BJ (cell line): ENCODE results near the gene ACOXL. TPM values are rescaled to one million over a fixed set of nuclear protein-coding genes. Genes with fewer than 3 reads are reported as not detected.

Experiments
- CTCF ChIA-PET: fragments of 350-600 bp; formaldehyde crosslinking; extraction: SDS; loops from one replicate; lab custom pipeline; 2021; ENCODE audit warnings: antibody characterized with exemption, inconsistent platforms; lab: Yijun Ruan, JAX
- POLR2A ChIA-PET: fragments of 300-600 bp; sonication (Branson Sonifier 250); formaldehyde crosslinking; extraction: SDS; loops from one replicate; lab custom pipeline; 2021; ENCODE audit warnings: antibody characterized with exemption; lab: Charles Lee
- DNase-seq: peaks from one replicate; pipeline ENCODE4 v3.0.0-alpha.2; 2011; ENCODE audit warnings: low read depth
- H3K27me3 ChIP-seq: 2 replicates; pipeline ENCODE4 v1.6.0; 2011; ENCODE audit warnings: low read length; ENCODE audit not compliant: control insufficient read depth, insufficient read depth
- H3K36me3 ChIP-seq: 2 replicates; pipeline ENCODE4 v1.5.1; 2011; ENCODE audit warnings: low read length; ENCODE audit not compliant: control insufficient read depth, insufficient read depth
- H3K4me3 ChIP-seq: 2 replicates; pipeline ENCODE4 v1.5.1; 2011; ENCODE audit warnings: low read depth, mild to moderate bottlenecking, control low read depth, low read length
- polyA plus RNA-seq: library from polyadenylated mRNA; depleted of rRNA; stranded (reverse); fragments of >200 nt; gene quantifications from 2 replicates; pipeline ENCODE4 v1.2.3, GENCODE V29; 2011
- TF ChIP-seq, protein P1 (sequence below): IDR thresholded peaks from 2 replicates; pipeline ENCODE4 v1.5.1; 2011; ENCODE audit warnings: low read depth, mild to moderate bottlenecking, control low read depth, inconsistent platforms, low read length, moderate library complexity; ENCODE audit not compliant: insufficient read depth

ACOXL gene
- polyA plus RNA-seq, 1 experiment: not detected

DNA sequence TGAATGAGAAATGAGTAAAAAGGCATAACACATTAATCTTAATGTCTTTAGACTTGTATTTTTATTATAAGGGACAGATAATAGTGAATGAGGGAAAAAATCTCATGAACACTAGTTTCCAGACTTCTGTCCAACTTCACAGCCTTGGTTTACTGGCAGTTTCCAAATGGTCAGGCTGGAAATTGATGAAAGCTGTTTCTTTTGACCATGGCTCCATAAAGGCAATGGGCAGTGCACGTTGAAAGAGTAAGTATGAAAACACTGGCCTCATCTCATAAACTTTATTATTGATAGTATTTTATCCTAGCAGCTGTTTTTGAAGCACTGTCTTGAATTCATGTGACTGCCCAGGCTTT lies 411.4 kb downstream of the ACOXL start:
- CTCF ChIA-PET: no interaction called here
- Histone ChIP-seq H3K27me3 (no peaks in the 10 kb centered on the region; the same call in 1 of the 2 replicates), H3K4me3 (no peak overlapping the region), H3K36me3 (no peaks in the 10 kb centered on the region)
- POLR2A ChIA-PET: no interaction called here
- DNase-seq: no peak
- TF ChIP-seq, protein P1, sequence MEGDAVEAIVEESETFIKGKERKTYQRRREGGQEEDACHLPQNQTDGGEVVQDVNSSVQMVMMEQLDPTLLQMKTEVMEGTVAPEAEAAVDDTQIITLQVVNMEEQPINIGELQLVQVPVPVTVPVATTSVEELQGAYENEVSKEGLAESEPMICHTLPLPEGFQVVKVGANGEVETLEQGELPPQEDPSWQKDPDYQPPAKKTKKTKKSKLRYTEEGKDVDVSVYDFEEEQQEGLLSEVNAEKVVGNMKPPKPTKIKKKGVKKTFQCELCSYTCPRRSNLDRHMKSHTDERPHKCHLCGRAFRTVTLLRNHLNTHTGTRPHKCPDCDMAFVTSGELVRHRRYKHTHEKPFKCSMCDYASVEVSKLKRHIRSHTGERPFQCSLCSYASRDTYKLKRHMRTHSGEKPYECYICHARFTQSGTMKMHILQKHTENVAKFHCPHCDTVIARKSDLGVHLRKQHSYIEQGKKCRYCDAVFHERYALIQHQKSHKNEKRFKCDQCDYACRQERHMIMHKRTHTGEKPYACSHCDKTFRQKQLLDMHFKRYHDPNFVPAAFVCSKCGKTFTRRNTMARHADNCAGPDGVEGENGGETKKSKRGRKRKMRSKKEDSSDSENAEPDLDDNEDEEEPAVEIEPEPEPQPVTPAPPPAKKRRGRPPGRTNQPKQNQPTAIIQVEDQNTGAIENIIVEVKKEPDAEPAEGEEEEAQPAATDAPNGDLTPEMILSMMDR: no peak

DNA sequence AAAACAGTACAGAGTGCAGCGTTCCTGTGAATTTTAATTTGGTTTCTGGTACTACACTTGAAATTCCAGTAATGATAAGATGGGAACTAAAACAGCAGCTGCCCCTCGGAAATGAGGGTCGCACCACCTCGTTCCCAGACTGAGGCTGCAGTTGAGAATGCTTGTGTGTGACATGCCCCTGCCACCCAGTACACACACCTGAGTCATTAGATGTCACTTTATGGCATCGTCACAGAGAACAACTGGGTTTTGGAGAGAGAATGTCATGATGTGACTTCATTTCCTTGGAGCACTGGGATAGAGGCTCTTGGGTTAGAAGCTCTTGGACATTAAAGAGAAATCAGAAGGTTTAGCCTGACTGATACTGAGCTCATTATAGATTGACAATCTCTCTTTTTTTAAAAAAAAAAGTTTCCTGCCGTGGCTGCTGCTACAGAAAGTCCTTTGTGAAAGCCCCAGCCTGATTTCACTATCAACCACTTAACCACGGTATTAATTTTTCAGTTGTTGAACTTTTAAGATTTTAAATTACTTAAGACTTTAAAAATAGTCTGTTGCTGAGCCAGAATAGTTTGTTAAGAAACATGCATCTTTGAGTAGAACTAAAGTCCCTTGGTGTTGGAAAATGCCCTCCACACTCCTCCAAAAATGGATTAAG lies 412.9 kb downstream of the ACOXL start:
- DNase-seq: no peak
- TF ChIP-seq, protein P1: no peak
- POLR2A ChIA-PET: no interaction called here
- Histone ChIP-seq H3K27me3 (no peaks in the 10 kb centered on the region; the same call in 1 of the 2 replicates), H3K4me3 (no peak overlapping the region), H3K36me3 (no peaks in the 10 kb centered on the region)
- CTCF ChIA-PET: no interaction called here

DNA sequence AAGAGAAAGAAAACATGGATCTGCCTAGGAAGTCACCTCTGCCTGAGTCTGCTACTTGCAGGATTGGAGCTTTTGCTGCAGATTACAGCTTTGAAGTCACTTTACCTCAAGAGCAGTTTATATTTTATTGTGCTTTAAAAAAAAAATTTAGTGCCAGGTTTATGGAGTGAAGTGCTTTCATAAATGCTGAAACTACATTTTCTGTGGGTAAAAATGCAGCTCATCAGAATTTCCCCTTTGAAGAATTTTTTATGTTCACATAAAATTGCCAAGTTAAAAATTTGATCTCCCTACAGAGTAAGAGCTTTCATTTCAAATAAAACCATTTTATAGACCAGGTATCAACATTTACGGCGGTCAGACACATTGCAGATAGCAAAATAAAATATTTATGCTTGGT lies 413.6 kb downstream of the ACOXL start:
- Histone ChIP-seq H3K4me3 (no peak overlapping the region), H3K27me3 (no peaks in the 10 kb centered on the region; the same call in 1 of the 2 replicates), H3K36me3 (no peaks in the 10 kb centered on the region)
- POLR2A ChIA-PET: interaction anchor here (0.7 kb wide), 1 partner anchor 494 kb away, joined by 10 read pairs; no protein-coding TSS in a partner anchor
- TF ChIP-seq, protein P1: no peak
- CTCF ChIA-PET: interaction anchor here (1.2 kb wide), 1 partner anchor 14 kb away, joined by 3 read pairs; no protein-coding TSS in a partner anchor
- DNase-seq: no peak

DNA sequence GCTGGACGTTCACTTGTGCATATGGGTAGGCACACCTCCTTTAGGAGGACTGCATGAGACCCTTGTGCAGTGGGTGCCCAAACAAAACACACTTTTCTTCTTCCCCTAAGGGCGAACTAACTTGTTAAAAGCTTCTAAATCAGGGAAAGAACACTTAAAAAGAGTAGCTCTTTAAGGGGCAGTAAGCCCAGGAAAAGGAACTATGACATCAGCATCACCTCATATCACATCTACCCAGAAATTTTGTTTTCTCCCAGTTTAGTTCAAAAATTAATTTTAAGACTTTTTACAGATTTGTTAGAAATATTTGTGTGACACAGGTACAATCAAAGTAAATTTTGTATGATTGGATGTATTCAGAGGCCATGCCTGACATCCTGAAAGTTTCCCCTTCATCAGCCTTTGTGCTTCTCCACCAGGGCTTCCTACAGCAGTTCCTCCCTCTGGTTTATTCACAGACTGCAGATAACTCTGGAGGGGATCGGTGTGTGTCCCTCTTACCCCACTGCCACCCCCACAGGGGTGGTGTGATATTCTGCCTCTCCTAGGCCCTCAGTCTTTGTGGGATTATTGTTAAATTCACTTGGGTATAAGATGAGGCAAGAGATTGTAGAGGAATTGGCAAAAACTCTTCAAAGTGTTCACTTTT lies 416.0 kb downstream of the ACOXL start:
- no peaks in the 10 kb centered on the region for H3K36me3 ChIP-seq
- TF ChIP-seq, protein P1: no peak
- no peaks in the 10 kb centered on the region for H3K27me3 ChIP-seq
- H3K4me3 ChIP-seq: no peak overlapping the region
- ChIA-PET CTCF (no interaction called here), POLR2A (no interaction called here)
- DNase-seq: no peak

DNA sequence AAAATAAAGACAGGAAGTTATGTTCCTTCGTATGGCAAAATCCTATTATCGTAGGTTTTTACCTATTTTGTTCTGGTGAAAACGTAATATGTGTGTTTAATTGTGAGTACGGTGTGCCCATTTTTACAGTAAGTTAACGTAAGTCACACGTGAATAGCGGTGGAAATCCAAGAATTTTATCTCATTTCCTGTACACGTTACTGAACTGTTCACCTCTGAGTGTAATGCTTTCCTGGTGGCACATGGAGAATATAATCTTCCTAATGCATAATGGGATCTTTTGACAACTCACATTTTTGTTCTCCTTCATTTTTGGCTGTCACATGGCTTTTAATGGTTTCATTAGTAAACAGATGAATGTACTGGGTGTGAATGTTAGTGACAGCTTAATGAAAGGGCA lies 416.6 kb downstream of the ACOXL start:
- ChIA-PET POLR2A (no interaction called here), CTCF (no interaction called here)

More for the DNA sequence above, 416.6 kb downstream of the ACOXL start:
- TF ChIP-seq, protein P1: no peak
- no peaks in the 10 kb centered on the region for H3K36me3 ChIP-seq
- H3K27me3 ChIP-seq: no peaks in the 10 kb centered on the region
- H3K4me3 ChIP-seq: no peak overlapping the region
- no peak for DNase-seq
